ENCODE measurements around the gene TNC. TPM values are rescaled to one million over a fixed set of nuclear protein-coding genes. Genes with fewer than 3 reads are reported as not detected.

The TNC gene
- total and polyA plus RNA-seq, 2 donors from 2014 or later = 9.4 to 254 TPM

DNA sequence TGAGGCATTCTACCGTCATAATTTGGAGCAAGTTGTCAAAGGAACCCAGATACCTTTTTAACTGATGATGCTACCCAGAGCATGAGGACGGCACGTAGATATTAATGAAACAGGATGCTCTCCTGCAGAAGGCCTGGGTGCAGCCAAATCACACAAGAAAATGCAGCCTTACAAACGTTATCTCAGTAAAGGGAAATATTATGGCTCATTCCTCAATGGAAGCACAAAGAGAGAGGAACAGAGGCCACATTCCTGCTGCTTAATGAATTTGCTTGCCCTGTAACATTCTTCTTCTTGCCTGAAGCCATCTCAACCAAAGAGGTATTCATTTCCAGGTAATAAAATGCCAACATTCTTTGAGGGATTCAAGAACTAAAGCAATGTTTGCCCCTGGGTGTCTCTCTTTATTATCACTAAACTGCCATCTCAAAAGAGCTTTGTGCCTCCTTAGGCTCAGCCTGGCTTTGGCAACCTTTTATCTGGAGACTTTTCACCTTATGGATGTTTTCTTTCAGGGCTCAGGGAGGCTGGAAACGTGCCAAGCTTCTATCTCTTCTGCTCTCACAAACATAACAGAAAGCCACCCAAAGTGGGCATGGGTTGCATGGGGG, 92.9 kb downstream of the TNC start:
- DNase-seq = peak in 1 of 5 donors; percentile 36
- Histone ChIP-seq H3K4me1 (ENCODE audit: control insufficient read depth in 2 of 3, insufficient read depth in 2 of 3, low read depth in 1 of 3, low read length in 3 of 3) (no peaks in the 10 kb centered on the region), H3K4me3 (ENCODE audit: low read length in 3 of 3) (no peak overlapping the region), H3K36me3 (ENCODE audit: control insufficient read depth in 2 of 3, insufficient read depth in 3 of 3, low read length in 3 of 3) (no peaks in the 10 kb centered on the region), H3K27me3 (ENCODE audit: control insufficient read depth, insufficient read depth, low read length) (no peaks in the 10 kb centered on the region), H3K9ac (ENCODE audit: low read length in 3 of 3) (no peak overlapping the region), H3K9me3 (ENCODE audit: control insufficient read depth in 2 of 3, insufficient read depth in 1 of 3, low read length in 3 of 3) (no peaks in the 10 kb centered on the region), H3K27ac (ENCODE audit: low read depth in 2 of 2, low read length in 2 of 2) (no peak overlapping the region)
- FAIRE-seq = no peak
- intact Hi-C loops (cut with DNase I) = no loop called here
- TF ChIP-seq, protein P1, sequence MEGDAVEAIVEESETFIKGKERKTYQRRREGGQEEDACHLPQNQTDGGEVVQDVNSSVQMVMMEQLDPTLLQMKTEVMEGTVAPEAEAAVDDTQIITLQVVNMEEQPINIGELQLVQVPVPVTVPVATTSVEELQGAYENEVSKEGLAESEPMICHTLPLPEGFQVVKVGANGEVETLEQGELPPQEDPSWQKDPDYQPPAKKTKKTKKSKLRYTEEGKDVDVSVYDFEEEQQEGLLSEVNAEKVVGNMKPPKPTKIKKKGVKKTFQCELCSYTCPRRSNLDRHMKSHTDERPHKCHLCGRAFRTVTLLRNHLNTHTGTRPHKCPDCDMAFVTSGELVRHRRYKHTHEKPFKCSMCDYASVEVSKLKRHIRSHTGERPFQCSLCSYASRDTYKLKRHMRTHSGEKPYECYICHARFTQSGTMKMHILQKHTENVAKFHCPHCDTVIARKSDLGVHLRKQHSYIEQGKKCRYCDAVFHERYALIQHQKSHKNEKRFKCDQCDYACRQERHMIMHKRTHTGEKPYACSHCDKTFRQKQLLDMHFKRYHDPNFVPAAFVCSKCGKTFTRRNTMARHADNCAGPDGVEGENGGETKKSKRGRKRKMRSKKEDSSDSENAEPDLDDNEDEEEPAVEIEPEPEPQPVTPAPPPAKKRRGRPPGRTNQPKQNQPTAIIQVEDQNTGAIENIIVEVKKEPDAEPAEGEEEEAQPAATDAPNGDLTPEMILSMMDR (IDR thresholded peaks at IDR 0.05; ENCODE audit: borderline replicate concordance, extremely low read depth, insufficient read depth) = no peak

DNA sequence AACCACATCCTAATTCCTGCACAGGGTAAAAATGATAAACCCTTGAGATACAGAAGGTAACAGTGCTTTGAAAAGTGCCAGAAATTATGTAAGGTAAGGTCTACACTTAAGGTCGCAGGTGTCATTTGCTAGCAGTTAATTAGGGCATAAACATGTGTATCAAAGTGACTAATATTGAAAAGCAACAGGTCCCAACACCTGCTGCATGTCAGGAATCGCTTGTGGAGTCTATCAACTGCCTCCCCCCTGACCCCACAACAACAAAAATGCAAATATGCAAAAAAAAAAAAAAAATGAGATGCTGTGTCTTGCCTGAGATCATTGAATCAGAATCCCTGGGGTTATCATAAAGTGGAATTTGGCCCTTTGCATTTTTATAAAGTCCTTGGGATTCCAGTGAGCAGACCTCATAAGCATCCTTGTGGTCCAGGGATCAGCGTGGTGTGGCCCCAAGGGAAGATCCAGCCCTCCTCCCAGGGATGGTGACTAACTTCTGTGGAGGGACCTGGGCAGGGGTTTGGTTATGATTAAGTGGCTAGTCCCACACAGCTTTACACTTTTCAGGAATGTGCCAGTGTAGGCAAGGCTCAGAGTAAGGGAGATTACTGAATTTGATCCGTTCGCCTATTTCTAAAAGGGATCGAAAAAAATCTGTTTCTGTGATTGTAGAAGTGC, 95.1 kb downstream of the TNC start:
- no peaks in the 10 kb centered on the region for H3K27me3 ChIP-seq (ENCODE audit: control insufficient read depth, insufficient read depth, low read length)
- no peaks in the 10 kb centered on the region for H3K4me1 ChIP-seq (ENCODE audit: control insufficient read depth in 2 of 3, insufficient read depth in 2 of 3, low read depth in 1 of 3, low read length in 3 of 3)
- TF ChIP-seq, protein P1 (IDR thresholded peaks at IDR 0.05; ENCODE audit: borderline replicate concordance, extremely low read depth, insufficient read depth) = no peak
- no peaks in the 10 kb centered on the region for H3K36me3 ChIP-seq (ENCODE audit: control insufficient read depth in 2 of 3, insufficient read depth in 3 of 3, low read length in 3 of 3)
- no peak overlapping the region for H3K27ac ChIP-seq (ENCODE audit: low read depth in 2 of 2, low read length in 2 of 2)
- intact Hi-C loops (cut with DNase I) = no loop called here
- no peaks in the 10 kb centered on the region for H3K9me3 ChIP-seq (ENCODE audit: control insufficient read depth in 2 of 3, insufficient read depth in 1 of 3, low read length in 3 of 3)
- H3K4me3 ChIP-seq (ENCODE audit: low read length in 3 of 3) = no peak overlapping the region
- no peak for DNase-seq
- no peak overlapping the region for H3K9ac ChIP-seq (ENCODE audit: low read length in 3 of 3)
- FAIRE-seq = no peak

DNA sequence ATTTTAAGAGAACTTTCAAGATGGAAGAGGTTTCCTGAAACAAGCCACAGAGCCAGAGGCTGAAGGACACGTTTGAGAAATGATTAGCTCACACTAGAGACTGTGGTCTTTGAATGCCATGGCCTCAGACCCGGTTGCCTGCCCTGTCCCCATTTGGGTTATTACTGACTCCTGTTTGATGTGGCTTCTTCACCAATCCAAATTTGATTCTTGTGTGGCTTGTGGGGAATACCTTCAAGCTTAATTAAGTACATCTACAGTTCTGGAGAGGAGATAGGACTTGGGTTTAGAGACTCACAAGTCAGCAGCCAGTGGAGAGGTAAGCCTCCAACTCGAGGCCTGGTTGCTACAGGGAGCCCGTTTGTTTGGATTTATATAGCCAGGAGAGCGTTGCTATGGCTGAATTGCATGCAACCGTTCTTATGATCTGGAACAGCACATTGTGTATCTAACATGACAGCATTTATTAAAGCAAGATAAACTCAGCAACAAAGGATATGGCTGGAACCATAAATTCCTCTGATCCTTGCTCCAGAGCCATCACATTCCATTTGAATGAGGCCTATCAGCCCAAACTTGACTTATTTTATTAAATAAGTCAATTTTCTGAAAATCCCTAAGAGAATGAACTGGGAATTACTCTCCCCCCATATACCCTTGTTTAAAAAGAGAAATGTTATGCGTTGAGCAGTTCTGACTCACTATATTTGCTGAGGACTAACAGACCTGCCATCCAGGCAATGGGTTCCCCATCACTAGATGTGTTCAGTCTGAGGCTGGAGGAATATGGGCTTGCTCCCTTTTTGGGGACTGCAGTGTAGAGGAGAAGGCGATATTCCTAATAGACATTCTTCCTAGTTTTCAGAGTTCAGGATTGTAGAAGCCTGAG, 99.2 kb downstream of the TNC start:
- FAIRE-seq = no peak
- Histone ChIP-seq H3K27ac (ENCODE audit: low read depth in 2 of 2, low read length in 2 of 2) (no peak overlapping the region), H3K36me3 (ENCODE audit: control insufficient read depth in 2 of 3, insufficient read depth in 3 of 3, low read length in 3 of 3) (no peaks in the 10 kb centered on the region), H3K27me3 (ENCODE audit: control insufficient read depth, insufficient read depth, low read length) (no peaks in the 10 kb centered on the region), H3K4me1 (ENCODE audit: control insufficient read depth in 2 of 3, insufficient read depth in 2 of 3, low read depth in 1 of 3, low read length in 3 of 3) (no peaks in the 10 kb centered on the region), H3K9me3 (ENCODE audit: control insufficient read depth in 2 of 3, insufficient read depth in 1 of 3, low read length in 3 of 3) (no peaks in the 10 kb centered on the region), H3K9ac (ENCODE audit: low read length in 3 of 3) (no peak overlapping the region), H3K4me3 (ENCODE audit: low read length in 3 of 3) (no peak overlapping the region)
- TF ChIP-seq, protein P1 (IDR thresholded peaks at IDR 0.05; ENCODE audit: borderline replicate concordance, extremely low read depth, insufficient read depth) = no peak
- DNase-seq = peak in 1 of 5 donors; percentile 40
- intact Hi-C loops (cut with DNase I) = loop anchor here (10.0 kb wide), 2 partner anchors 284 to 614 kb away; no protein-coding TSS in a partner anchor
